Endothelial cell of umbilical vein (primary cell): ENCODE data around the gene BACH2. TPM values are rescaled to one million over a fixed set of nuclear protein-coding genes. Genes with fewer than 3 reads are reported as not detected.

Experiments used
- BruUV-seq: library from RNA; stranded (reverse); fragments of 400-500 nt; replicated peaks from 2 replicates; lab custom pipeline; 2021; lab: Mats Ljungman, UMichigan
- CTCF ChIA-PET: fragments of 300-600, 350-600 bp; sonication (Branson Sonifier 250); formaldehyde crosslinking; loops from one replicate; lab custom pipeline; 2021; ENCODE audit warnings: antibody characterized with exemption, inconsistent platforms; lab: Charles Lee
- POLR2A ChIA-PET: fragments of 300-600, 350-600 bp; sonication (Branson Sonifier 250); formaldehyde crosslinking; loops from one replicate; lab custom pipeline; 2021; ENCODE audit warnings: antibody characterized with exemption, inconsistent platforms; lab: Charles Lee
- DNase-seq: peaks from one replicate; pipeline ENCODE4 v3.0.0-alpha.2; 2011; ENCODE audit warnings: low read depth, low spot score
- FAIRE-seq: peaks from 2 replicates; lab custom pipeline; 2011; peaks lifted over from hg19 to GRCh38; lab: Jason Lieb, UNC
- H2AFZ ChIP-seq: 2 replicates; pipeline ENCODE4 v1.6.0; 2012; ENCODE audit warnings: low read depth, low read length, control low read depth, inconsistent platforms
- H3K27ac ChIP-seq: 2 replicates; pipeline ENCODE4 v1.5.1; 2011; ENCODE audit warnings: low read depth, mild to moderate bottlenecking, control low read depth, low read length, moderate library complexity; ENCODE audit not compliant: insufficient read depth
- H3K27me3 ChIP-seq, 2 experiments: 2 replicates each; pipeline versions ENCODE4 v1.6.0 to v1.6.1; 2011; ENCODE audit warnings: low read length in 2 of 2, mixed read lengths in 1 of 2; ENCODE audit not compliant: control insufficient read depth in 2 of 2, insufficient read depth in 2 of 2
- H3K36me3 ChIP-seq, 2 experiments: 2 replicates in 1 of 2; 3 replicates in 1 of 2; pipeline ENCODE4 v1.5.1; 2011; ENCODE audit warnings: low read length in 2 of 2, mild to moderate bottlenecking in 1 of 2, moderate library complexity in 1 of 2; ENCODE audit not compliant: control insufficient read depth in 2 of 2, insufficient read depth in 2 of 2; ENCODE audit errors: extremely low read depth in 1 of 2
- H3K4me1 ChIP-seq: 3 replicates; pipeline ENCODE4 v1.5.1; 2011; ENCODE audit warnings: mild to moderate bottlenecking, low read length; ENCODE audit not compliant: control insufficient read depth, insufficient read depth; ENCODE audit errors: extremely low read depth
- H3K4me2 ChIP-seq: 2 replicates; pipeline ENCODE4 v1.6.1; 2011; ENCODE audit warnings: low read length, control low read depth, mixed read lengths; ENCODE audit not compliant: insufficient read depth
- H3K4me3 ChIP-seq, 3 experiments: fragments of 200-600 bp in 1 of 3; sonication (generic), shearing (Covaris generic) in 1 of 3; replicated peaks in 1 of 3; 2 replicates each; pipeline ENCODE4 v1.5.1; 2011 to 2016; ENCODE audit warnings: control low read depth in 3 of 3, low read length in 3 of 3, mild to moderate bottlenecking in 2 of 3, inconsistent platforms in 1 of 3, low read depth in 1 of 3, moderate library complexity in 1 of 3; ENCODE audit not compliant: insufficient read depth in 1 of 3
- H3K79me2 ChIP-seq: 2 replicates; pipeline ENCODE4 v1.6.0; 2012; ENCODE audit warnings: low read length, inconsistent platforms; ENCODE audit not compliant: control insufficient read depth, insufficient read depth
- H3K9ac ChIP-seq: replicated peaks from 2 replicates; pipeline ENCODE3; 2011; ENCODE audit warnings: low read length, control low read depth; ENCODE audit not compliant: insufficient read depth; ENCODE audit errors: extremely low read depth
- H3K9me1 ChIP-seq: replicated peaks from 3 replicates; pipeline ENCODE4 v1.6.0; 2011; ENCODE audit warnings: mild to moderate bottlenecking, low read length; ENCODE audit not compliant: control insufficient read depth, insufficient read depth; ENCODE audit errors: extremely low read depth
- H3K9me3 ChIP-seq: replicated peaks from 2 replicates; pipeline ENCODE4 v1.5.1; 2012; ENCODE audit warnings: low read length, inconsistent platforms; ENCODE audit not compliant: control insufficient read depth, insufficient read depth
- H4K20me1 ChIP-seq: replicated peaks from 2 replicates; pipeline ENCODE3; 2011; ENCODE audit warnings: mild to moderate bottlenecking, low read length; ENCODE audit not compliant: control insufficient read depth, insufficient read depth; ENCODE audit errors: extremely low read depth
- CTCF ChIP-seq, 2 donors: IDR thresholded peaks; 1 replicate in 1 of 2; 2 replicates in 1 of 2; pipeline ENCODE4 v1.5.1; 2011; ENCODE audit warnings: low read length in 2 of 2, mild to moderate bottlenecking in 2 of 2, moderate library complexity in 2 of 2, control low read depth in 1 of 2, inconsistent platforms in 1 of 2, low read depth in 1 of 2; ENCODE audit not compliant: insufficient read depth in 1 of 2; ENCODE audit errors: extremely low read depth in 1 of 2
- EZH2 ChIP-seq: IDR thresholded peaks from 2 replicates; pipeline ENCODE4 v1.6.1; 2012; ENCODE audit warnings: borderline replicate concordance, low read depth, mild to moderate bottlenecking, moderate library complexity, low read length, inconsistent platforms; ENCODE audit not compliant: severe bottlenecking
- FOS ChIP-seq: IDR thresholded peaks from 2 replicates; pipeline ENCODE4 v1.6.1; 2011; ENCODE audit warnings: mild to moderate bottlenecking, low read length, moderate library complexity, borderline replicate concordance; ENCODE audit not compliant: insufficient read depth
- GATA2 ChIP-seq: IDR thresholded peaks from 2 replicates; pipeline ENCODE4 v1.7.0; 2011; ENCODE audit warnings: low read depth, mild to moderate bottlenecking, moderate library complexity, mixed read lengths, low read length; ENCODE audit not compliant: insufficient read length, insufficient read depth
- JUN ChIP-seq: IDR thresholded peaks from 2 replicates; pipeline ENCODE4 v1.6.1; 2011; ENCODE audit warnings: borderline replicate concordance, low read depth; ENCODE audit not compliant: insufficient read length, insufficient read depth
- MAX ChIP-seq: IDR thresholded peaks from 2 replicates; pipeline ENCODE4 v1.6.1; 2011; ENCODE audit not compliant: insufficient read depth, insufficient read length
- MYC ChIP-seq: IDR thresholded peaks from one replicate; pipeline ENCODE4 v1.6.1; 2011; ENCODE audit warnings: mild to moderate bottlenecking, low read depth, low read length
- POLR2A ChIP-seq: IDR thresholded peaks from 2 replicates; pipeline ENCODE4 v1.6.1; 2012; ENCODE audit warnings: low read depth, mild to moderate bottlenecking, control low read depth, low read length
- POLR2AphosphoS5 ChIP-seq: IDR thresholded peaks from 2 replicates; pipeline ENCODE4 v1.6.1; 2012; ENCODE audit warnings: low read depth, mild to moderate bottlenecking, control low read depth, low read length, moderate library complexity; ENCODE audit not compliant: insufficient read depth
- dilution Hi-C: fragments of 300-500 bp; cut with MboI; formaldehyde crosslinking; loops from one replicate; pipeline ENCODE4 v1.15.0; 2019; ENCODE audit warnings: low sequenced_read_pairs; ENCODE audit not compliant: extremely low pct_ligation_motif_present
- intact Hi-C: fragments of 100-400 bp; cut with micrococcal nuclease; formaldehyde crosslinking; loops from one replicate; pipeline ENCODE4 v1.10.0; 2022
- polyA plus RNA-seq, 4 experiments: library from polyadenylated mRNA; depleted of rRNA in 3 of 4; stranded (reverse) in 3 of 4; unstranded in 1 of 4; fragments of >200 nt; gene quantifications; 2 replicates each; pipeline versions ENCODE4 v1.2.1 to v1.2.3, GENCODE V29; 2011 to 2012; ENCODE audit warnings: missing spikeins in 1 of 4
- total RNA-seq: library from RNA; stranded (reverse); gene quantifications from 2 replicates; pipeline ENCODE4 v1.2.3, GENCODE V29; 2021

BACH2 gene
- total and polyA plus RNA-seq, 2 donors (not counting 3 experiments of a cell fraction or from before 2014, with no cell fraction given): 1.7 to 5.6 TPM

GRCh38 chr6:90261801-90262200, 34.8 kb downstream of the BACH2 start:
- ChIA-PET CTCF (no interaction called here), POLR2A (no interaction called here)
- TF ChIP-seq FOS (no peak), POLR2A (no peak), MYC (no peak), GATA2 (no peak), EZH2 (no peak), JUN (no peak), MAX (no peak), POLR2AphosphoS5 (no peak), CTCF (IDR thresholded peaks at IDR 0.05; ENCODE audit: extremely low read depth in 1 of 2, insufficient read depth in 1 of 2, low read depth in 1 of 2, low read length in 2 of 2) (no peak)
- Histone ChIP-seq H2AFZ (no peak overlapping the region), H3K79me2 (no peaks in the 10 kb centered on the region), H3K4me3 (no peak overlapping the region), H4K20me1 (no peaks in the 10 kb centered on the region), H3K36me3 (no peaks in the 10 kb centered on the region), H3K4me2 (no peak overlapping the region), H3K27me3 (peaks cover 0 to 3% of the 10 kb centered on the region in 2 experiments), H3K4me1 (peaks cover 7% of the 10 kb centered on the region), H3K27ac (no peak overlapping the region), H3K9ac (no peak overlapping the region), H3K9me1 (no peaks in the 10 kb centered on the region), H3K9me3 (no peaks in the 10 kb centered on the region)
- BruUV-seq: no TSS peak
- intact Hi-C loops (no loop called here), dilution Hi-C loops (no loop called here)
- DNase-seq (no peak), FAIRE-seq (no peak)
